GM12891 (cell line): ENCODE results near the gene CLEC4G. TPM values are rescaled to one million over a fixed set of nuclear protein-coding genes. Genes with fewer than 3 reads are reported as not detected.
A peak's percentile ranks its signal among the peaks of the same experiment; 100 is the strongest.

ENCODE experiments used
- DNase-seq: peaks from one replicate; pipeline ENCODE4 v3.0.0; 2011; ENCODE audit warnings: low spot score; ENCODE audit not compliant: insufficient read length
- FAIRE-seq: peaks from 2 replicates; lab custom pipeline; 2011; peaks lifted over from hg19 to GRCh38; lab: Jason Lieb, UNC
- PAX5 ChIP-seq: IDR thresholded peaks from 2 replicates; pipeline ENCODE4 v1.6.1; 2011; ENCODE audit warnings: low read length, moderate library complexity, mild to moderate bottlenecking; ENCODE audit not compliant: insufficient read depth, severe bottlenecking
- POLR2A ChIP-seq: IDR thresholded peaks from 2 replicates; pipeline ENCODE4 v1.6.1; 2011; ENCODE audit warnings: low read depth, low read length, control low read depth
- POLR2AphosphoS5 ChIP-seq: IDR thresholded peaks from 2 replicates; pipeline ENCODE4 v1.6.1; 2011; ENCODE audit warnings: low read depth, low read length, control low read depth
- POU2F2 ChIP-seq: IDR thresholded peaks from 2 replicates; pipeline ENCODE4 v1.6.1; 2011; ENCODE audit warnings: low read depth, mild to moderate bottlenecking, control low read depth, low read length, moderate library complexity
- SPI1 ChIP-seq: IDR thresholded peaks from 2 replicates; pipeline ENCODE4 v1.6.1; 2011; ENCODE audit warnings: low read depth, low read length, control low read depth
- TAF1 ChIP-seq: IDR thresholded peaks from 2 replicates; pipeline ENCODE4 v1.6.1; 2011; ENCODE audit warnings: low read depth, low read length, control low read depth
- polyA plus RNA-seq: library from polyadenylated mRNA; unstranded; fragments of >200 nt; gene quantifications from one replicate; pipeline ENCODE4 v1.2.1, GENCODE V29; 2012; ENCODE audit warnings: low read depth, missing spikeins, inconsistent platforms; ENCODE audit not compliant: missing spikeins

CLEC4G gene, protein sequence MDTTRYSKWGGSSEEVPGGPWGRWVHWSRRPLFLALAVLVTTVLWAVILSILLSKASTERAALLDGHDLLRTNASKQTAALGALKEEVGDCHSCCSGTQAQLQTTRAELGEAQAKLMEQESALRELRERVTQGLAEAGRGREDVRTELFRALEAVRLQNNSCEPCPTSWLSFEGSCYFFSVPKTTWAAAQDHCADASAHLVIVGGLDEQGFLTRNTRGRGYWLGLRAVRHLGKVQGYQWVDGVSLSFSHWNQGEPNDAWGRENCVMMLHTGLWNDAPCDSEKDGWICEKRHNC
- 2.7 TPM for polyA plus RNA-seq

DNA sequence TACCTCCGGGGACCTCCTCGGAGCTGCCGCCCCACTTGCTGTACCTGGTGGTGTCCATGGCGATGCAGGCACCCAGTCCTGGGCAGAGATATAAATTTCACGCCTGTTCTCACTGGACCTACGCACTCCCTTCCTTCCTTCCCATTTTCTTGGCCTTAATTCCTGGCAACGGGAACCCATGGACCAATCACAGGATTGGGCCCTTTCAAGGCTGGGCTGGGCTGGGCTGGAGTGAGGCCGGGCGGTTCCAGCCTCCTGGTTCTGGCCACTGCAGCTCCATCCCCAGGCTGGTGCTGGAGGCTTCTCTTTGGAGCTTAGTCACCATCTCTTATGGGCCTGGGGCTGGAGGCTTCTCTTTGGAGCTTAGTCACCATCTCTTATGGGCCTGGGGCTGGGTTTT, at the start of gene CLEC4G:
CLEC4G (minus strand) TSS at position 66 of the 400 bp plus-strand sequence; CDS start at position 58, 8 bp downstream.
- TF ChIP-seq POLR2A, result no peak
- no peak for TF ChIP-seq POU2F2
- TF ChIP-seq SPI1, result no peak
- no peak for TF ChIP-seq PAX5
- TF ChIP-seq TAF1, result no peak
- no peak for TF ChIP-seq POLR2AphosphoS5
- FAIRE-seq (no peak), DNase-seq (no peak)

DNA sequence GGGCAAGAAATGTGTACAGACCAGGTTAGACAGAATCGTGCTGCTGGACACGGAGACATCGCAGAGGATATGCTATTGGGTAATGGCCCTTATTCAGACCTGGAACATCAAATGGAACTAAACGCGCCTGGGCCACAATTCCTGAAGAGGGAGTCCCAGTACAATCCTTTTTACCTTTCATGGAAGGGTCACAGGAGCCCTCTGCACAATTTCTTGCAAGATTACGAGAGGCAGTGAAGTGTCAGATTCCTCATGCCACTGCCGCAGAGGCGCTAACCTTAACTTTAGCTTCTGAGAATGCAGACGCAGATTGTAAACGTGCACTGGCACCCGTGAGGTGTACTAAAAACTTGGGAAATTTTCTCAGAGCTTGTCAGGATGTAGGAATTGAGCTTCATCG, 49.2 kb upstream of the CLEC4G start:
- FAIRE-seq (no peak), DNase-seq (no peak)
- TF ChIP-seq POU2F2 (no peak), POLR2A (no peak), TAF1 (no peak), POLR2AphosphoS5 (no peak), PAX5 (no peak)

DNA sequence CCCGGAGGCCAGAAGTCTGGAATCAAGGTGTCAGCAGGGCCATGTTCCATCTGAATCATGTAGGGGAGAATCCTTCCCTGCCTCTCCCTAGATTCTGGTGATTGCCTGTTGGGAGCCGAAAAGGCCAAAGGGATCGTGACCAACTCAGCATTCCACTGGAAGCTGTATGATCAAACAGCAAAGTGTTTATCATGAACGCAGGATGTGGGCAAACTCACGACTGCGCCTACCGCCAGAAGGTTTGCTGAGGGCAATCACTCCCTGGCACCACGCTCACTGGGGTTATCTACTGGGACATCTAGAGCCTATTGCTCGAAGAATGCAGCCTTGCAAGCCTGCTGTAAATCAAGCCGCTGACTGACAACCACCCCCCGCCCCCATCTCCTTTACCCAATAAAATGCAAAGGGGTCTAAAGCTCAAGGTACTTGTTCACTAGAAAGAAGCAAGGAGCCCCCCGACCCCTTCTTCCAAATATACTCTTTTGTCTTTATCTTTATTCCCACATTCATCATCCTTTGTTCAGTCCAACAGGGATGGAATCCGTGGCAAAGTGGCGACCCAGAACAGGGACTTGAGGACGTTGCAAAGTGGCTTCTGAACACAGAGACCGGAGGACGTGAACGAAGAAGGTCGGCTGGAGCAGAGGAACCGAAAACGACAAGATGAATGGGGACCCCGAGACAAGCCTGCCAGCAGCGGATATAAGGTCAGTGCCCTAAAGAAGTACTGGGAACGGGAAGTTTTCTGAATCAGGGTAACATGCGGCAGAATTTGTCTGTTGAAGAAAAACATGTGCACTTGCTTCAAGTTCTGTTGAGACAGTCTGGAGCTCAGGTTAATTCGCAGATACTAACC, 47.9 kb upstream of the CLEC4G start:
- no peak for FAIRE-seq
- no peak for DNase-seq
- TF ChIP-seq SPI1 (no peak), POLR2AphosphoS5 (no peak), PAX5 (no peak), POLR2A (no peak), TAF1 (no peak), POU2F2 (no peak)

DNA sequence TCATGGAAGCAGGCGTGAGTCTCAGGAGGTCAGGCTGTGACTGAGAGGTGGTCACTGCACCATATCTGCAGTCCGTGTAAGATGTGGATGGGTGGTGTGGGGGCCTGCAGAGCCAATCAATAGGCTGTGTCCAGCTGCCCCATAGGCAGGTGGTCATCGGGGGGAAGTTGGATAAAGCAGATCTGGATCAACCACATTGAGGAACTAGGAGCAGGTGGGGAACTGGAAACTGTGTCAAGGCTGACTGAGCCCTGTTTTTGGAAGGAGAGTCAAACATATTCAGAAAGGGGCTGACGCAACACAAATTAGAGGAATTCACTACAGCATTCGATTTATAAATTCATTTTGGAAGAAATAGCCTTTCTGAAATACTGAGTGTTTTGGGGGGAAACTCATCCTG, 46.2 kb upstream of the CLEC4G start:
- DNase-seq, result no peak
- FAIRE-seq, result peak; percentile 59
- TF ChIP-seq POU2F2, result no peak
- peak; percentile 65 for TF ChIP-seq SPI1

DNA sequence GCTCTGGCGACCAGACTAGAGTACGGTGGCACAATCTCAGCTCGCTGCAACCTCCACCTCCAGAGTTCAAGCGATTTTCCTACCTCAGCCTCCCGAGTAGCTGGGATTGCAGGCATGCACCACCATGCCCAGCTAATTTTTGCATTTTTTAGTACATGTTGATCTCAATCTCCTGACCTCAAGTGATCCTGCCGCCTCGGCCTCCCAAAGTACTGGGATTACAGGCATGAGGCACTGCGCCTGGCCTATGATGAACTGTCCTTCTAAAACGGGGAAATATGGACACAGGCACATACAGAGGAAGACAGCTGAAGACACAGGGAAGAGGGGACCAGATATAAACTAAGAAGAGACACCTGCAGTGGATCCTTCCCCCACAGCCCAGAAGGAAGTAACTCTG, 43.9 kb upstream of the CLEC4G start:
- FAIRE-seq, result no peak
- DNase-seq, result no peak
- TF ChIP-seq PAX5, result no peak
- TF ChIP-seq POLR2A, result no peak
- no peak for TF ChIP-seq POLR2AphosphoS5
- no peak for TF ChIP-seq TAF1
- TF ChIP-seq SPI1, result no peak
- no peak for TF ChIP-seq POU2F2

DNA sequence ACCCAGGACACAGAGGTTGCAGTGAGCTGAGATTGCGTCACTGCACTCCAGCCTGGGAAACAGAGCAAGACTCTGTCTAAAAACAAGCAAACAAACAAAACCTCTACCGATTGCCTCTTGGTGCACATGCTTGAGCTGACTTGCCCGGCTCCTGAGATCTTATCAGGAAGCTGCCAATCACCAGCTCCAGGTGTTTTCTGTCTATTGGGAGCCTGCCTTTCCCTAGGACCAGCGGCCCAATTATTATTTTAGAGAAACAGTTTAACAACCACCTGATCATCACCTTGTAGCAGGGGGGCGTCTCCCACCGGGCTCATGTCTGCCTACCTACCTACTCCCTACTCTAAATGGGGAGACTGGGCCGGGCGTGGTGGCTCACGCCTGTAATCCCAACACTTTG, 41.9 kb upstream of the CLEC4G start:
- no peak for TF ChIP-seq SPI1
- TF ChIP-seq POLR2AphosphoS5, result no peak
- TF ChIP-seq POLR2A, result no peak
- no peak for TF ChIP-seq PAX5
- TF ChIP-seq POU2F2, result no peak
- no peak for TF ChIP-seq TAF1
- FAIRE-seq, result no peak
- no peak for DNase-seq

DNA sequence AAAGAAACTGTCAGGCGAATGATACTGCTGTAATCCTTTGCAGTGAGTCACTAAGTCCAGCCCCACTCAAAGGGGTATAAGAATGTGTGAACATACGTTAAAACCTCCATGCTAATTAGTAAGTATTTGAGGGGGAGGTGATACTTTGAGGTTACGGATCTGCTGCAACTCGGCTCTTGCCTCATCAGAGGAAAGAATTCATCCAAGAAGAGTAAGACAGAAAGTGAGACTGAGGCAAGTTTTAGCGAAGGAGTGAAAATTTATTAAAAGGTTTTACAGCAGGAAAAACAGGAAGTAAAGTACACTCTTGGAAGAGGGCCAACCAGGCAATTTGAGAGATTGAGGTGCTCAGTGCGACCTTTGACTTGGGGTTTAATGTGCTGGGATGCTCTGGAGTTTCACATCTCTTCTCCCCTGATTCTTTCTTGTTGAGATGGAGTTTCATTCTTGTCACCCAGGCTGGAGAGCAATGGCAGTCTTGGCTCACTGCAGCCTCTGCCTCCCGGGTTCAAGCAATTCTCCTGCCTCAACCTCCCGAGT, 40.9 kb upstream of the CLEC4G start:
- FAIRE-seq, result peak; percentile 95

DNA sequence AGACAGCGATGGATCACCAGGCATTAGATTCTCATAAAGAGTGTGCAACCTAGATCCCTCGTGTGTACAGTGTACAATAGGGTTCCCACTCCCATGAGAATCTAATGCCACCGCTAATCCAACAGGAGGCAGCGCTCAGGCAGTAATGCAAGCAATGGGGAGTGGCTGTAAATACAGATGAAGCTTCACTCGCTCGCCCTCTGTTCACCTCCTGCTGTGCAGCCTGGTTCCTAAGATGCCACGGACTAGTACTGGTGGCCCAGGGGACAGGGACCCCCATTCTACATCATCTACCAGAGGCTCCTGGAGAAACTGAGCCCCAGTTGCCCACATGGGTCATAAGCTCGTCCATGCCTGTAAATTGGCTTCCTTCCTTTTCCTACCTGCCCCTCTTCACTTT, 39.2 kb upstream of the CLEC4G start:
- peak; percentile 31 for FAIRE-seq
- no peak for DNase-seq
- TF ChIP-seq SPI1, result no peak
- no peak for TF ChIP-seq PAX5
- TF ChIP-seq TAF1, result no peak
- no peak for TF ChIP-seq POLR2A
- TF ChIP-seq POU2F2, result no peak

More for the DNA sequence above, 40.9 kb upstream of the CLEC4G start:
- DNase-seq, result no peak
- TF ChIP-seq POLR2A (no peak), POU2F2 (peak; percentile 81)

DNA sequence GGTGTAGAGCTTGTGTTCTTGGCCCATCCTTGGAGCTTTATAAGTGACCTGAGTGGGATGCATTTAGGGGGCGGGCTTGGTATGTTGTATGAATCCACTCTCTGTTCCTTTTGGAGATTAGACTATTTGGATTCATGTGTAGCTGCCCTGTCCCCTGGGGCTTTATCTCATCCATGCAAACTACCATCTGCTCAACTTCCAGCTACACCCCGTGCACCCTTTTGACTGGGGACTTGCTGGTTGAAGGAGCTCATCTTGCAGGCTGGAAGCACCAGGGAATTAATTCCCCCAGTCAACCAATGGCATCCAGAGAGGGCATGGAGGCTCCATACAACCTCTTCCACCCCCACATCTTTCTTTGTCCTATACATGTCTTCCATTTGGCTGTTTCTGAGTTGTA, 37.3 kb upstream of the CLEC4G start:
- FAIRE-seq, result no peak
- TF ChIP-seq SPI1 (no peak), POLR2AphosphoS5 (no peak), POLR2A (no peak), POU2F2 (no peak), TAF1 (no peak), PAX5 (no peak)
- DNase-seq, result no peak

DNA sequence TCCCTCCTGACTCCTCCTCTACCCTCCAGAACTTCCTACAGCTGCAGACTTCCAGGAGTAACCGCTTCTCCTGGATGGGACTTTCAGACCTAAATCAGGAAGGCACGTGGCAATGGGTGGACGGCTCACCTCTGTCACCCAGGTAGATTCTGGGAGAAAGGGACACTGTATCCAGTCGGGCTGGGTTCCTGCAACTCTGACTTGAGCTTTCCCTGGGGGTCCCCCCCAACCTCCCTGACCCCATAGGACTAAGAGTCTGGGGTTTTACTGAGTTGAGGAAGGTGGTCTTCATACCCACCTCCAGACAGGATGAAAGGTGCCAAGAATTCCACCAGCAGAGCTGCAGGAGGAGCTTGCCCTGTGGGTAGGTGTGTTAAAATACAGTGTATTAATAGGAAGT, 35.6 kb upstream of the CLEC4G start:
- TF ChIP-seq TAF1 (no peak), PAX5 (no peak), POLR2AphosphoS5 (no peak), POU2F2 (no peak), SPI1 (no peak), POLR2A (no peak)
- FAIRE-seq (peak; percentile 23), DNase-seq (no peak)
